Caco-2 (cell line): ENCODE measurements around the gene USP53. TPM values are rescaled to one million over a fixed set of nuclear protein-coding genes. Genes with fewer than 3 reads are reported as not detected.

Experiments used
- Bru-seq: library from RNA; stranded (reverse); fragments of 400-500 nt; gene quantifications from one replicate; lab custom pipeline; 2021; lab: Mats Ljungman, UMichigan
- BruChase-seq, 2 experiments: library from RNA; stranded (reverse); fragments of 400-500 nt; gene quantifications; one replicate each; lab custom pipeline; 2021; lab: Mats Ljungman, UMichigan
- BruUV-seq: library from RNA; stranded (reverse); fragments of 400-500 nt; replicated peaks from 2 replicates; lab custom pipeline; 2021; lab: Mats Ljungman, UMichigan
- CTCF ChIA-PET: fragments of 300-600 bp; sonication (Branson Sonifier 250); formaldehyde crosslinking; loops from one replicate; lab custom pipeline; 2022; ENCODE audit warnings: antibody characterized with exemption; lab: Charles Lee
- POLR2A ChIA-PET: fragments of 300-600 bp; sonication (Branson Sonifier 250); formaldehyde crosslinking; loops from one replicate; lab custom pipeline; 2022; ENCODE audit warnings: antibody characterized with exemption; lab: Charles Lee
- DNase-seq, 2 experiments: peaks; one replicate each; pipeline versions ENCODE4 v3.0.0 to v3.0.0-alpha.2; 2020 to 2022
- H3K27me3 ChIP-seq: replicated peaks from 2 replicates; pipeline ENCODE4 v1.6.0; 2011; ENCODE audit warnings: low read length; ENCODE audit not compliant: control insufficient read depth, insufficient read depth
- H3K36me3 ChIP-seq: 2 replicates; pipeline ENCODE4 v1.5.1; 2011; ENCODE audit warnings: low read length; ENCODE audit not compliant: control insufficient read depth, insufficient read depth
- H3K4me1 ChIP-seq: fragments of 250-450 bp; sonication (Bioruptor Pico); 2 replicates; pipeline ENCODE4 v1.5.1; 2020; ENCODE audit warnings: mild to moderate bottlenecking
- H3K4me3 ChIP-seq: 2 replicates; pipeline ENCODE4 v1.5.1; 2011; ENCODE audit warnings: low read depth, mild to moderate bottlenecking, control low read depth, low read length
- H3K9me3 ChIP-seq: fragments of 250-450 bp; sonication (Bioruptor Pico); 2 replicates; pipeline ENCODE4 v1.5.1; 2020; ENCODE audit warnings: mild to moderate bottlenecking, moderate library complexity
- H3K27ac Mint-ChIP-seq: one replicate; pipeline ENCODE4 v1.8.0; 2022; ENCODE audit warnings: mixed read lengths; ENCODE audit not compliant: unreplicated experiment
- H3K27me3 Mint-ChIP-seq: one replicate; pipeline ENCODE4 v1.8.0; 2022; ENCODE audit warnings: mixed read lengths; ENCODE audit not compliant: insufficient read depth, unreplicated experiment
- H3K36me3 Mint-ChIP-seq: one replicate; pipeline ENCODE4 v1.8.0; 2022; ENCODE audit warnings: mild to moderate bottlenecking, mixed read lengths; ENCODE audit not compliant: insufficient read depth, unreplicated experiment
- H3K4me1 Mint-ChIP-seq: one replicate; pipeline ENCODE4 v1.8.0; 2022; ENCODE audit warnings: low read depth, mixed read lengths; ENCODE audit not compliant: unreplicated experiment
- H3K4me3 Mint-ChIP-seq: one replicate; pipeline ENCODE4 v1.8.0; 2022; ENCODE audit warnings: mild to moderate bottlenecking, moderate library complexity, mixed read lengths; ENCODE audit not compliant: unreplicated experiment
- H3K9me3 Mint-ChIP-seq: one replicate; pipeline ENCODE4 v1.8.0; 2022; ENCODE audit warnings: mixed read lengths; ENCODE audit not compliant: unreplicated experiment
- CTCF ChIP-seq, 2 experiments: fragments of 200-600 bp in 1 of 2; IDR thresholded peaks; 1 replicate in 1 of 2; 2 replicates in 1 of 2; pipeline versions ENCODE4 v1.5.1 to v1.8.0; 2011 to 2022; ENCODE audit warnings: antibody characterized with exemption in 1 of 2, control low read depth in 1 of 2, inconsistent platforms in 1 of 2, low read depth in 1 of 2, low read length in 1 of 2, mild to moderate bottlenecking in 1 of 2, moderate library complexity in 1 of 2; ENCODE audit not compliant: insufficient read depth in 1 of 2, severe bottlenecking in 1 of 2, unreplicated experiment in 1 of 2
- intact Hi-C: fragments of 100-400 bp; cut with micrococcal nuclease; formaldehyde crosslinking; loops from one replicate; pipeline ENCODE4 v1.10.0; 2022; ENCODE audit not compliant: unreplicated experiment
- long read RNA-seq: library from polyadenylated mRNA; stranded (forward); transcript quantifications from one replicate; pipeline ENCODE4 v2.0.0, GENCODE V29; 2022
- total RNA-seq: library from RNA; stranded (reverse); gene quantifications from 2 replicates; pipeline ENCODE4 v1.2.3, GENCODE V29; 2022

Gene USP53
- total RNA-seq (45.3 and 49.3 TPM in 2 replicates), Bru-seq, nascent RNA (percentile 95 among the genes with signal in this experiment), BruChase-seq, experiment 1, labeled RNA remaining after a 2-hour chase (percentile 95 among the genes with signal in this experiment), BruChase-seq, experiment 2, labeled RNA remaining after a 6-hour chase (percentile 87 among the genes with signal in this experiment)
- long read RNA-seq, partial matches to known transcripts: 4 of 17 reads
- long read RNA-seq, other reads (novel, unspliced or antisense): 13 of 17 reads

GRCh38 chr4:119212234-119212963, at the start of gene USP53:
Gene USP53, plus strand, starts transcription at chr4:119212713. Its CDS starts 27,047 bp downstream, at chr4:119239760.
- no peaks in the 10 kb centered on the region for H3K27me3 Mint-ChIP-seq
- H3K4me3 Mint-ChIP-seq: peak within 1 kb of the TSS; percentile 95
- peak; percentile 98 to 99 for DNase-seq
- no peaks in the 10 kb centered on the region for H3K36me3 ChIP-seq
- peak within 1 kb of the TSS; percentile 99 for H3K27ac Mint-ChIP-seq
- no peaks in the 10 kb centered on the region for H3K9me3 Mint-ChIP-seq
- peaks cover 28% of the 10 kb centered on the region for H3K4me1 Mint-ChIP-seq
- no TSS peak for BruUV-seq
- H3K27me3 ChIP-seq: no peaks in the 10 kb centered on the region
- intact Hi-C loops: loop anchor here (1.0 to 5.0 kb wide), 5 partner anchors 72 to 230 kb away; no protein-coding TSS in a partner anchor
- POLR2A ChIA-PET: interaction anchor here (0.7 to 2.4 kb wide), 12 partner anchors 43 to 187 kb away, joined by 3 to 17 read pairs (median 4); a partner anchor contains a TSS
- H3K36me3 Mint-ChIP-seq: peaks cover 30% of the 10 kb centered on the region
- peak within 1 kb of the TSS; percentile 77 for H3K4me3 ChIP-seq
- no peaks in the 10 kb centered on the region for H3K9me3 ChIP-seq
- CTCF ChIA-PET: interaction anchor here (0.8 to 2.2 kb wide), 6 partner anchors 72 to 171 kb away, joined by 3 to 18 read pairs (median 4); a partner anchor contains a TSS
- peaks cover 12% of the 10 kb centered on the region for H3K4me1 ChIP-seq
- TF ChIP-seq CTCF (IDR thresholded peaks at IDR 0.05; ENCODE audit: insufficient read depth in 1 of 2, low read depth in 1 of 2, low read length in 1 of 2, severe bottlenecking in 1 of 2, unreplicated experiment in 1 of 2): no peak

GRCh38 chr4:119165767-119166166, 46.7 kb upstream of the USP53 start:
- Histone ChIP-seq H3K9me3 (no peaks in the 10 kb centered on the region), H3K4me1 (no peaks in the 10 kb centered on the region), H3K4me3 (no peak overlapping the region), H3K36me3 (no peaks in the 10 kb centered on the region), H3K27me3 (no peaks in the 10 kb centered on the region)
- Mint-ChIP-seq H3K27ac (no peak overlapping the region), H3K9me3 (no peaks in the 10 kb centered on the region), H3K27me3 (no peaks in the 10 kb centered on the region), H3K4me3 (no peak overlapping the region), H3K36me3 (no peaks in the 10 kb centered on the region), H3K4me1 (peaks cover 20% of the 10 kb centered on the region)
- TF ChIP-seq CTCF (IDR thresholded peaks at IDR 0.05; ENCODE audit: insufficient read depth in 1 of 2, low read depth in 1 of 2, low read length in 1 of 2, severe bottlenecking in 1 of 2, unreplicated experiment in 1 of 2): no peak
- no peak for DNase-seq
- ChIA-PET POLR2A (no interaction called here), CTCF (no interaction called here)
- no TSS peak for BruUV-seq
- intact Hi-C loops: no loop called here

GRCh38 chr4:119170195-119170594, 42.3 kb upstream of the USP53 start:
- intact Hi-C loops: no loop called here
- Histone ChIP-seq H3K4me3 (no peak overlapping the region), H3K36me3 (no peaks in the 10 kb centered on the region), H3K4me1 (no peaks in the 10 kb centered on the region), H3K9me3 (no peaks in the 10 kb centered on the region), H3K27me3 (no peaks in the 10 kb centered on the region)
- no peak for TF ChIP-seq CTCF (IDR thresholded peaks at IDR 0.05; ENCODE audit: insufficient read depth in 1 of 2, low read depth in 1 of 2, low read length in 1 of 2, severe bottlenecking in 1 of 2, unreplicated experiment in 1 of 2)
- Mint-ChIP-seq H3K27ac (no peak overlapping the region), H3K4me1 (no peaks in the 10 kb centered on the region), H3K4me3 (no peak overlapping the region), H3K36me3 (no peaks in the 10 kb centered on the region), H3K9me3 (no peaks in the 10 kb centered on the region), H3K27me3 (no peaks in the 10 kb centered on the region)
- ChIA-PET CTCF (no interaction called here), POLR2A (no interaction called here)
- no peak for DNase-seq
- BruUV-seq: no TSS peak
